Right atrium auricular region (tissue), 2 donors: ENCODE results near the gene NUDT16L1. TPM values are rescaled to one million over a fixed set of nuclear protein-coding genes. Genes with fewer than 3 reads are reported as not detected.
A peak's percentile ranks its signal among the peaks of the same experiment; 100 is the strongest.

Experiments
- DNase-seq: peaks from one replicate; pipeline ENCODE4 v3.0.0-alpha.2; 2019; ENCODE audit warnings: low spot score
- H3K27ac ChIP-seq, 2 donors: fragments of 200-600 bp; sonication (generic); 1 replicate in 1 of 2; 2 replicates in 1 of 2; pipeline ENCODE4 v1.5.1; 2016 to 2019
- H3K27me3 ChIP-seq, 2 donors: fragments of 200-600 bp; sonication (generic); one replicate each; pipeline versions ENCODE4 v1.5.1 to v1.6.0; 2017 to 2019
- H3K36me3 ChIP-seq: fragments of 200-600 bp; sonication (generic); one replicate; pipeline ENCODE4 v1.5.1; 2016
- H3K4me1 ChIP-seq, 2 donors: fragments of 200-600 bp; sonication (generic); one replicate each; pipeline versions ENCODE4 v1.5.1 to v1.6.0; 2017 to 2019
- H3K4me3 ChIP-seq, 2 donors: fragments of 200-600 bp; sonication (generic); 1 replicate in 1 of 2; 2 replicates in 1 of 2; pipeline ENCODE4 v1.5.1; 2017 to 2019; ENCODE audit warnings: mild to moderate bottlenecking in 1 of 2, moderate library complexity in 1 of 2
- H3K9me3 ChIP-seq, 2 donors: fragments of 200-600 bp; sonication (generic); one replicate each; pipeline ENCODE4 v1.5.1; 2019
- CTCF ChIP-seq, 2 donors: fragments of 200-600 bp; sonication (generic); IDR thresholded peaks; one replicate each; pipeline ENCODE4 v1.5.1; 2019; ENCODE audit warnings: antibody characterized with exemption in 2 of 2
- total RNA-seq, 2 donors: library from RNA; depleted of rRNA; stranded (reverse); fragments of >200 nt; gene quantifications; one replicate each; pipeline ENCODE4 v1.1.0, GENCODE V29; 2016

The NUDT16L1 gene
- total RNA-seq, 2 donors from 2014 or later = 25.5 to 61.5 TPM

GRCh38 chr16:4661661-4662060 lies 31.7 kb upstream of the NUDT16L1 start:
- Histone ChIP-seq H3K9me3 (no peaks in the 10 kb centered on the region), H3K27ac (no peak overlapping the region), H3K4me1 (peaks cover 0 to 28% of the 10 kb centered on the region in 2 donors), H3K4me3 (no peak overlapping the region), H3K36me3 (peaks cover 46% of the 10 kb centered on the region), H3K27me3 (no peaks in the 10 kb centered on the region)
- no peak for DNase-seq
- TF ChIP-seq CTCF (IDR thresholded peaks at IDR 0.05) = no peak

GRCh38 chr16:4663465-4663776 lies 29.9 kb upstream of the NUDT16L1 start:
- TF ChIP-seq CTCF (IDR thresholded peaks at IDR 0.05) = no peak
- Histone ChIP-seq H3K27me3 (no peaks in the 10 kb centered on the region), H3K9me3 (no peaks in the 10 kb centered on the region), H3K27ac (no peak overlapping the region), H3K36me3 (peaks cover 46% of the 10 kb centered on the region), H3K4me1 (peaks cover 0 to 28% of the 10 kb centered on the region in 2 donors), H3K4me3 (no peak overlapping the region)
- no peak for DNase-seq

GRCh38 chr16:4663777-4664465 lies 29.4 kb upstream of the NUDT16L1 start:
- Histone ChIP-seq H3K9me3 (no peaks in the 10 kb centered on the region), H3K4me1 (peaks cover 0 to 28% of the 10 kb centered on the region in 2 donors), H3K36me3 (peaks cover 46% of the 10 kb centered on the region), H3K4me3 (no peak overlapping the region), H3K27ac (no peak overlapping the region), H3K27me3 (no peaks in the 10 kb centered on the region)
- no peak for TF ChIP-seq CTCF (IDR thresholded peaks at IDR 0.05)
- peak; percentile 64 for DNase-seq

GRCh38 chr16:4664538-4665418 lies 28.6 kb upstream of the NUDT16L1 start:
- Histone ChIP-seq H3K27ac (no peak overlapping the region), H3K4me1 (peaks cover 0 to 23% of the 10 kb centered on the region in 2 donors), H3K27me3 (no peaks in the 10 kb centered on the region), H3K4me3 (no peak overlapping the region), H3K36me3 (peaks cover 48% of the 10 kb centered on the region), H3K9me3 (no peaks in the 10 kb centered on the region)
- DNase-seq = no peak
- TF ChIP-seq CTCF (IDR thresholded peaks at IDR 0.05) = no peak

- Histone ChIP-seq H3K27me3 (no peaks in the 10 kb centered on the region), H3K27ac (no peak overlapping the region), H3K4me3 (no peak overlapping the region), H3K36me3 (peaks cover 66% of the 10 kb centered on the region), H3K9me3 (no peaks in the 10 kb centered on the region), H3K4me1 (peaks cover 0 to 12% of the 10 kb centered on the region in 2 donors)
- TF ChIP-seq CTCF (IDR thresholded peaks at IDR 0.05) = no peak
- no peak for DNase-seq
Observed at GRCh38 chr16:4666537-4667202, 26.7 kb upstream of the NUDT16L1 start.
